ENCODE measurements around the gene INSRR. TPM values are rescaled to one million over a fixed set of nuclear protein-coding genes. Genes with fewer than 3 reads are reported as not detected.

The INSRR gene
- total RNA-seq, 1 experiment from 2014 or later, result not detected

DNA sequence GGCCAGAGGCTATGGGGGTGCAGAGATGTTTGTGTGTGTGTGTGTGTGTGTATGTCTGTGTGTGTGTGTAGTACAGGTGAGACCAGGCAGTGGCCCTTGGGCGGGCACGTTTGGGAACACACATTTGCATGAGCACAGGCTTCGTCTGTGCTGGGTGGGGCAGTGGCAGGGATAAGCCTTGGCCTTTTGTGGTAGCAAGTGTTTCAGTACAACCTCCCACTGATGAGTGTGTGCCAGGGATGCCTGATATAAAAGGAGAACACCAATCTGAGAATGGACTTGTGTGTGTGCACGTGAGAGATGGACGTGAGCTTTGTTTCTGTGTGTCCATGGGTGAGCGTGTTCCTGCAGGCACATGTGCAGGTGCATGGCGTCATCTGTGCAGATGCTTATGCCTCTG is 4.7 kb upstream of the INSRR start:
- DNase-seq (ENCODE audit: unreplicated experiment), result no peak
- TF ChIP-seq, protein P1, sequence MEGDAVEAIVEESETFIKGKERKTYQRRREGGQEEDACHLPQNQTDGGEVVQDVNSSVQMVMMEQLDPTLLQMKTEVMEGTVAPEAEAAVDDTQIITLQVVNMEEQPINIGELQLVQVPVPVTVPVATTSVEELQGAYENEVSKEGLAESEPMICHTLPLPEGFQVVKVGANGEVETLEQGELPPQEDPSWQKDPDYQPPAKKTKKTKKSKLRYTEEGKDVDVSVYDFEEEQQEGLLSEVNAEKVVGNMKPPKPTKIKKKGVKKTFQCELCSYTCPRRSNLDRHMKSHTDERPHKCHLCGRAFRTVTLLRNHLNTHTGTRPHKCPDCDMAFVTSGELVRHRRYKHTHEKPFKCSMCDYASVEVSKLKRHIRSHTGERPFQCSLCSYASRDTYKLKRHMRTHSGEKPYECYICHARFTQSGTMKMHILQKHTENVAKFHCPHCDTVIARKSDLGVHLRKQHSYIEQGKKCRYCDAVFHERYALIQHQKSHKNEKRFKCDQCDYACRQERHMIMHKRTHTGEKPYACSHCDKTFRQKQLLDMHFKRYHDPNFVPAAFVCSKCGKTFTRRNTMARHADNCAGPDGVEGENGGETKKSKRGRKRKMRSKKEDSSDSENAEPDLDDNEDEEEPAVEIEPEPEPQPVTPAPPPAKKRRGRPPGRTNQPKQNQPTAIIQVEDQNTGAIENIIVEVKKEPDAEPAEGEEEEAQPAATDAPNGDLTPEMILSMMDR (IDR thresholded peaks at IDR 0.05; ENCODE audit: unreplicated experiment), result no peak
- no peak overlapping the region for H3K27ac Mint-ChIP-seq (ENCODE audit: low read depth, unreplicated experiment)
- H3K36me3 Mint-ChIP-seq (ENCODE audit: insufficient read depth, unreplicated experiment), result no peaks in the 10 kb centered on the region
- intact Hi-C loops (cut with micrococcal nuclease), result no loop called here
- peaks cover 38% of the 10 kb centered on the region for H3K27me3 Mint-ChIP-seq (ENCODE audit: insufficient read depth, unreplicated experiment)
- POLR2A ChIA-PET, result no interaction called here
- BruUV-seq (replicated peaks), result no TSS peak
- peaks cover 15% of the 10 kb centered on the region for H3K4me1 Mint-ChIP-seq (ENCODE audit: insufficient read depth, unreplicated experiment)
- no peak overlapping the region for H3K4me3 Mint-ChIP-seq (ENCODE audit: unreplicated experiment)
- H3K9me3 Mint-ChIP-seq (ENCODE audit: unreplicated experiment), result no peaks in the 10 kb centered on the region
- CTCF ChIA-PET, result interaction anchor here (0.6 to 18.7 kb wide), 6 partner anchors 13 to 67 kb away, joined by 3 to 353 read pairs (median 8); partner anchors contain the start of gene PEAR1

DNA sequence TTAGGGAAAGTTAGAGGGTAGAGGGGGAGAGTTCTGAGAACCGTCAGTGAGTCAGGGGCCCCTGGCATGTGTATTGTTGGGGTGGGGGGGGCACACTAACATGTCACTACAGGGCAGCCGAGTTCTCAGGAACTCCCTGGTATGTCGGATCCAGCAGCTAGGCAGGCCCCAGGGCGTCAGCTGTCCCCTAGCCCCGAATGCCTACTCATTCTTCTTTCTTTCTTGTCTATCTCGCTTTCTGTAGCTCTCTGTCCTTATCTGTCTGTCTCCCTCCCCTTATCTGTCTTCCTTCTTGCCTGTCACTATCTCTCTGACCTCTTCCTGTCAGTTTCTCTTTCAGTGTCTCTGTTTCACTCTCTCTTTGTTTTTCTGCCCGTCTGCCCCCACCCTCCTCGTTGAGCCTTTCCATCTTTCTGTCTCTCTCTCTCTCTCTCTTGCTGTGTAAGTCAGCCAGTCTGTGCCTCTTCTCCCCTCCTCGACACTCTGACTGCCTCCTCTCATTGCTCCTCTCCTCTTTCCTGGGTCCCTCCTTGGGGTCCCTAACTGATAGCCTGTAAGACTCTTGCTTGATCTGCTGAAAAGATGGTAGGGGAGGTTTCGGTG is 4.2 kb upstream of the INSRR start:
- TF ChIP-seq, protein P1 (IDR thresholded peaks at IDR 0.05; ENCODE audit: unreplicated experiment), result no peak
- Mint-ChIP-seq H3K9me3 (ENCODE audit: unreplicated experiment) (no peaks in the 10 kb centered on the region), H3K27me3 (ENCODE audit: insufficient read depth, unreplicated experiment) (peaks cover 43% of the 10 kb centered on the region), H3K36me3 (ENCODE audit: insufficient read depth, unreplicated experiment) (no peaks in the 10 kb centered on the region), H3K4me1 (ENCODE audit: insufficient read depth, unreplicated experiment) (peaks cover 18% of the 10 kb centered on the region), H3K27ac (ENCODE audit: low read depth, unreplicated experiment) (no peak overlapping the region), H3K4me3 (ENCODE audit: unreplicated experiment) (no peak overlapping the region)
- no peak for DNase-seq (ENCODE audit: unreplicated experiment)
- BruUV-seq (replicated peaks), result no TSS peak
- ChIA-PET CTCF (interaction anchor here (0.5 to 18.7 kb wide), 10 partner anchors 13 to 66 kb away, joined by 3 to 353 read pairs (median 8); partner anchors contain the start of gene PEAR1), POLR2A (interaction anchor here (0.6 kb wide), 1 partner anchor 91 kb away, joined by 3 read pairs; no protein-coding TSS in a partner anchor)
- intact Hi-C loops (cut with micrococcal nuclease), result no loop called here

DNA sequence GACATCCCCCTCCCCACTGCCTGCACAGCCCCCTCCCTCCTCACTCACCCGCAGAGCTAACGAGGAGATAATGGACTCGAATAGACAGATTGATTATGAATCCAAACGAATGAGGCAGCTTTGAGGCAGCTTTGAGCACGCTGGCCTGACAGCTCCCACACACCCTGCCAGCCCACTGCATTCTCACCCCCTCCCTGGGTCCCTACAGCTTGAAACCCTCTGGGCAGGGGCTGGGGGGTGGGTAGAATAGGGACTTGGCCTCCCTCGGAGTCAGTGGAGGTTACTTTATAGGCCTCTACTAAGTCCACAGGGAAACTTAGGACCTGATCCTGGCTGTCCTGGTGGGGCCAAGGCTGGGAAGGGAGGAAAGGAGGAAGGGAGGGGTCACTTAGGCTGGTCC is 3.7 kb upstream of the INSRR start:
- DNase-seq (ENCODE audit: unreplicated experiment), result no peak
- BruUV-seq (replicated peaks), result no TSS peak
- Mint-ChIP-seq H3K27me3 (ENCODE audit: insufficient read depth, unreplicated experiment) (peaks cover 48% of the 10 kb centered on the region), H3K4me1 (ENCODE audit: insufficient read depth, unreplicated experiment) (peaks cover 18% of the 10 kb centered on the region), H3K36me3 (ENCODE audit: insufficient read depth, unreplicated experiment) (no peaks in the 10 kb centered on the region), H3K9me3 (ENCODE audit: unreplicated experiment) (no peaks in the 10 kb centered on the region), H3K4me3 (ENCODE audit: unreplicated experiment) (no peak overlapping the region), H3K27ac (ENCODE audit: low read depth, unreplicated experiment) (no peak overlapping the region)
- TF ChIP-seq, protein P1 (IDR thresholded peaks at IDR 0.05; ENCODE audit: unreplicated experiment), result no peak
- intact Hi-C loops (cut with micrococcal nuclease), result no loop called here
- ChIA-PET CTCF (interaction anchor here (0.5 to 18.7 kb wide), 11 partner anchors 12 to 136 kb away, joined by 3 to 353 read pairs (median 18); partner anchors contain the start of gene PEAR1), POLR2A (interaction anchor here (0.6 kb wide), 1 partner anchor 90 kb away, joined by 3 read pairs; no protein-coding TSS in a partner anchor)

DNA sequence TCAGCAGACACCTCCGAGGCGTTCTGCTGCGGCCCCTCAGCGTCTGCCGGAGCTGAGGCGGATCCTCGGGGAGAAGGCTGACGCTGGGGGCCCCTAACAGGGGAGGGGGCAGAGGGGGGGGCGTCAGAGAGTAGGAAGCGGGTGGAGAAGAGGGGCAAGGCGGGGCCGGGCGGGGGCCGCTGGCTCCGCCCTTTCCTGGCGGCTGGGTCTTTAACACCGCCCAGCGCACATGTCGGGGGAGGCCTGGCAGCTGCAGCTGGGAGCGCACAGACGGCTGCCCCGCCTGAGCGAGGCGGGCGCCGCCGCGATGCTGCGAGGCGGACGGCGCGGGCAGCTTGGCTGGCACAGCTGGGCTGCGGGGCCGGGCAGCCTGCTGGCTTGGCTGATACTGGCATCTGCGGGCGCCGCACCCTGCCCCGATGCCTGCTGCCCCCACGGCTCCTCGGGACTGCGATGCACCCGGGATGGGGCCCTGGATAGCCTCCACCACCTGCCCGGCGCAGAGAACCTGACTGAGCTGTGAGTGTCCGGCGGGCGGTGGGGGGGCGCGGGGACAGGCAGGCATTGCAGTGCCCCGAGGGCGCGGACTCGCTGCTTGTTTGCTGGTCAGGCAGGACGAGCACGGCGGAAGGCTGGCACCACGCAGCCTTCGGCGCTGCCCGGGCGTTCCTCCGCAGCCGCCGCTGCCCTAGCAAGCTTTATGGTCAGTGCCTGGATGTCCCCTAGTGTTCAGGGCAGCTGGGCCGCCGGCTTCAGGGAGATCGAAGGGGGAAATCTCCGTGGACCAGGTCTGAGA is 1.9 kb upstream of the INSRR start, which contains the start of gene NTRK1:
TSS of gene NTRK1 (plus strand) at position 238 of the 796 bp plus-strand sequence. CDS start at position 308, 70 bp downstream.
- no peaks in the 10 kb centered on the region for H3K9me3 Mint-ChIP-seq (ENCODE audit: unreplicated experiment)
- DNase-seq (ENCODE audit: unreplicated experiment), result peak; percentile 24

More for the DNA sequence above, 1.9 kb upstream of the INSRR start, which contains the start of gene NTRK1:
- H3K27me3 Mint-ChIP-seq (ENCODE audit: insufficient read depth, unreplicated experiment), result peaks cover 53% of the 10 kb centered on the region
- intact Hi-C loops (cut with micrococcal nuclease), result loop anchor here (1.0 kb wide), 5 partner anchors 22 to 172 kb away; no protein-coding TSS in a partner anchor
- ChIA-PET CTCF (interaction anchor here (0.6 to 18.7 kb wide), 43 partner anchors 8 to 624 kb away, joined by 3 to 353 read pairs (median 7); partner anchors contain the start of genes ARHGEF11, LRRC71 and PEAR1), POLR2A (interaction anchor here (1.0 to 1.9 kb wide), 6 partner anchors 10 to 135 kb away, joined by 3 to 8 read pairs (median 3); no protein-coding TSS in a partner anchor)
- peak within 1 kb of the TSS; percentile 57 for H3K4me3 Mint-ChIP-seq (ENCODE audit: unreplicated experiment)
- no peaks in the 10 kb centered on the region for H3K36me3 Mint-ChIP-seq (ENCODE audit: insufficient read depth, unreplicated experiment)
- TF ChIP-seq, protein P1 (IDR thresholded peaks at IDR 0.05; ENCODE audit: unreplicated experiment), result no peak
- H3K27ac Mint-ChIP-seq (ENCODE audit: low read depth, unreplicated experiment), result no peak within 1 kb of the TSS
- peaks cover 18% of the 10 kb centered on the region for H3K4me1 Mint-ChIP-seq (ENCODE audit: insufficient read depth, unreplicated experiment)
- BruUV-seq (replicated peaks), result no TSS peak
